LNCaP clone FGC (cell line): ENCODE data around the gene FBXO9.

Experiments used
- DNase-seq: peaks from one replicate; pipeline ENCODE4 v3.0.0-alpha.2; 2011; ENCODE audit warnings: low read depth
- H3K4me3 ChIP-seq: 2 replicates; pipeline ENCODE4 v1.5.1; 2011; ENCODE audit warnings: mild to moderate bottlenecking, low read depth, low read length, control low read depth
- TF ChIP-seq, protein P1 (sequence below): IDR thresholded peaks from 2 replicates; pipeline ENCODE4 v1.5.1; 2012; ENCODE audit warnings: mild to moderate bottlenecking; ENCODE audit not compliant: control insufficient read depth, insufficient read depth; ENCODE audit errors: extremely low read depth

Gene FBXO9

GRCh38 chr6:53086302-53086701, 21.1 kb downstream of the FBXO9 start:
- no peak overlapping the region for H3K4me3 ChIP-seq
- TF ChIP-seq, protein P1, sequence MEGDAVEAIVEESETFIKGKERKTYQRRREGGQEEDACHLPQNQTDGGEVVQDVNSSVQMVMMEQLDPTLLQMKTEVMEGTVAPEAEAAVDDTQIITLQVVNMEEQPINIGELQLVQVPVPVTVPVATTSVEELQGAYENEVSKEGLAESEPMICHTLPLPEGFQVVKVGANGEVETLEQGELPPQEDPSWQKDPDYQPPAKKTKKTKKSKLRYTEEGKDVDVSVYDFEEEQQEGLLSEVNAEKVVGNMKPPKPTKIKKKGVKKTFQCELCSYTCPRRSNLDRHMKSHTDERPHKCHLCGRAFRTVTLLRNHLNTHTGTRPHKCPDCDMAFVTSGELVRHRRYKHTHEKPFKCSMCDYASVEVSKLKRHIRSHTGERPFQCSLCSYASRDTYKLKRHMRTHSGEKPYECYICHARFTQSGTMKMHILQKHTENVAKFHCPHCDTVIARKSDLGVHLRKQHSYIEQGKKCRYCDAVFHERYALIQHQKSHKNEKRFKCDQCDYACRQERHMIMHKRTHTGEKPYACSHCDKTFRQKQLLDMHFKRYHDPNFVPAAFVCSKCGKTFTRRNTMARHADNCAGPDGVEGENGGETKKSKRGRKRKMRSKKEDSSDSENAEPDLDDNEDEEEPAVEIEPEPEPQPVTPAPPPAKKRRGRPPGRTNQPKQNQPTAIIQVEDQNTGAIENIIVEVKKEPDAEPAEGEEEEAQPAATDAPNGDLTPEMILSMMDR = no peak
- DNase-seq = peak; percentile 79

GRCh38 chr6:53089948-53090347, 24.7 kb downstream of the FBXO9 start:
- no peak for DNase-seq
- no peak overlapping the region for H3K4me3 ChIP-seq
- TF ChIP-seq, protein P1 = no peak

- no peak overlapping the region for H3K4me3 ChIP-seq
- TF ChIP-seq, protein P1 = no peak
- no peak for DNase-seq
Measured at GRCh38 chr6:53090576-53090975, 25.4 kb downstream of the FBXO9 start.

DNA sequence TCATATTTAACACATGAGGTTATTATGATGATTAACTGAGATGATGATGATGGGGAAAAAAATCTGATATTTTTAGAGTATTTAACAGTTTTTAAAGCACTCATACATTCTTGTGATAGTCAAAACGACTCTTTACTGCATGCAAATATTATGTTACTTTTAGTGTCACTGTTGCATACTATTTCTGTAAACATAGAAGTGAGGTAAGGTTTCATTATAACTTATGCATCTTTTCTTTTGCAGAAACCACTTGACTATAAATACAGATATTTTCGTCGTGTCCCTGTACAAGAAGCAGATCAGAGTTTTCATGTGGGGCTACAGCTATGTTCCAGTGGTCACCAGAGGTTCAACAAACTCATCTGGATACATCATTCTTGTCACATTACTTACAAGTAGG, 30.1 kb downstream of the FBXO9 start:
- TF ChIP-seq, protein P1 = no peak
- no peak for DNase-seq
- H3K4me3 ChIP-seq = no peak overlapping the region

DNA sequence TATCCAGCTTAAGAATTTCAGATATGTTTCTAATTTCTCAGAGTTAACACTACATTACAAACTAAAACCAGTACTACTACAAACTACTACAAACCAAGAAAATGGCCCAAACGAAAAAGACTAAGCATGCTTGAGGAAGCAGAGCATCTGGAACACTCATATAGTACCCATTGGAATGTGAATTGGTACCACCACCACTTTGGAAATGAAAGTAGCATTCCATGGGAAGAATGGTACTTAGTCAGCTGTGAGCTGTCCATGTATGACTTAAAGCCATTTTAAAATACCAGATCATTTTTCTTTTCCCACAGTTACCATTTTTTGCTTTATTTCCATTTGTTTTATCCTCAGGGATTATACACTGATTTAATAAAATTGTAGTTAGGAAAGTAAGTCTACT, 30.5 kb downstream of the FBXO9 start:
- TF ChIP-seq, protein P1 = no peak
- H3K4me3 ChIP-seq = no peak overlapping the region
- DNase-seq = no peak

DNA sequence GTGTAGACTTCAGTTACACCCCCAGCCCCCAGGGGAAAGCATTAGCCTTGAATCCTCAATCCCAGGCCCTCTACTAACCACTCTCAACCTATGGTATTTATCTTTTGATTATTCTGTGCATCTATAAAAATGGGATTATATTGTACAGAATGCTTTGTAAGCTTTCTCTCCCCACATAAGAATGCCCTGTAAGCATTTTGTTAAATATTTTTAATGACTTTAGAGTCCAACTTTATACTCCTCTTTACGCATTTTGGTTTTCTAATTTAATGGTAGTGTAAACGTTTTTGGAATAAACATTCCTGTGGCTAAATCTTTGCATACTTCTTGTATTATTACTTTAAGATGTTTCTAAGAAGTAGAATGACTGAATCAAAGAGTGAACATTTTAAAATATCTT, 35.4 kb downstream of the FBXO9 start:
- no peak overlapping the region for H3K4me3 ChIP-seq
- TF ChIP-seq, protein P1 = no peak
- DNase-seq = no peak

- DNase-seq = no peak
- no peak overlapping the region for H3K4me3 ChIP-seq
- TF ChIP-seq, protein P1 = no peak
Measured at GRCh38 chr6:53101006-53101405, 35.8 kb downstream of the FBXO9 start.
